Keratinocyte (primary cell): Measurements from ENCODE around the gene LMBR1. TPM values are rescaled to one million over a fixed set of nuclear protein-coding genes. Genes with fewer than 3 reads are reported as not detected.
"Not testable (repeated sequence)": the region's sequence is repeated elsewhere in the genome, so short reads cannot be mapped to it uniquely, and the experiment has no call there.

Source experiments
- DNase-seq: peaks from one replicate; pipeline ENCODE4 v3.0.0-alpha.2; 2011; ENCODE audit warnings: low read depth, missing footprints, low spot score
- FAIRE-seq: peaks from 2 replicates; lab custom pipeline; 2011; peaks lifted over from hg19 to GRCh38; lab: Jason Lieb, UNC
- H2AFZ ChIP-seq: 2 replicates; pipeline ENCODE4 v1.6.0; 2012; ENCODE audit warnings: low read length, control low read depth, inconsistent platforms; ENCODE audit not compliant: control insufficient read depth
- H3K27ac ChIP-seq: 2 replicates; pipeline ENCODE4 v1.5.1; 2011; ENCODE audit warnings: low read length; ENCODE audit not compliant: control insufficient read depth, insufficient read depth
- H3K27me3 ChIP-seq: 3 replicates; pipeline ENCODE4 v1.6.0; 2011; ENCODE audit warnings: low read length; ENCODE audit not compliant: control insufficient read depth, insufficient read depth; ENCODE audit errors: extremely low read depth
- H3K36me3 ChIP-seq, 2 experiments: 2 replicates in 1 of 2; 3 replicates in 1 of 2; pipeline ENCODE4 v1.5.1; 2011; ENCODE audit warnings: low read length in 2 of 2, mild to moderate bottlenecking in 1 of 2; ENCODE audit not compliant: control insufficient read depth in 2 of 2, insufficient read depth in 2 of 2; ENCODE audit errors: extremely low read depth in 1 of 2
- H3K4me1 ChIP-seq: 3 replicates; pipeline ENCODE4 v1.5.1; 2011; ENCODE audit warnings: low read length; ENCODE audit not compliant: control insufficient read depth, insufficient read depth; ENCODE audit errors: extremely low read depth
- H3K4me2 ChIP-seq: 3 replicates; pipeline ENCODE4 v1.6.0; 2011; ENCODE audit warnings: low read depth, low read length; ENCODE audit not compliant: control insufficient read depth, insufficient read depth; ENCODE audit errors: extremely low read depth
- H3K4me3 ChIP-seq, 3 experiments: fragments of 200-600 bp in 1 of 3; sonication (generic) in 1 of 3; 2 replicates in 2 of 3; 3 replicates in 1 of 3; pipeline ENCODE4 v1.5.1; 2011 to 2016; ENCODE audit warnings: low read length in 3 of 3, mild to moderate bottlenecking in 3 of 3, control low read depth in 2 of 3, inconsistent platforms in 1 of 3, low read depth in 1 of 3, mixed read lengths in 1 of 3, mixed run types in 1 of 3, moderate library complexity in 1 of 3; ENCODE audit not compliant: control insufficient read depth in 2 of 3, insufficient read depth in 2 of 3; ENCODE audit errors: extremely low read depth in 1 of 3
- H3K79me2 ChIP-seq: 2 replicates; pipeline ENCODE4 v1.6.0; 2012; ENCODE audit warnings: low read length; ENCODE audit not compliant: control insufficient read depth, insufficient read depth
- H3K9ac ChIP-seq: 3 replicates; pipeline ENCODE4 v1.6.0; 2011; ENCODE audit warnings: low read length; ENCODE audit not compliant: control insufficient read depth, insufficient read depth; ENCODE audit errors: extremely low read depth
- H3K9me1 ChIP-seq: 3 replicates; pipeline ENCODE4 v1.6.0; 2011; ENCODE audit warnings: low read length; ENCODE audit not compliant: control insufficient read depth, insufficient read depth; ENCODE audit errors: extremely low read depth
- H3K9me3 ChIP-seq: 2 replicates; pipeline ENCODE4 v1.5.1; 2012; ENCODE audit warnings: low read depth, low read length; ENCODE audit not compliant: control insufficient read depth
- H4K20me1 ChIP-seq: 3 replicates; pipeline ENCODE4 v1.6.0; 2011; ENCODE audit warnings: low read length; ENCODE audit not compliant: control insufficient read depth, insufficient read depth; ENCODE audit errors: extremely low read depth
- CTCF ChIP-seq, 3 experiments: IDR thresholded peaks in 1 of 3; conservative IDR thresholded peaks in 1 of 3; optimal IDR thresholded peaks in 1 of 3; 2 replicates in 2 of 3; 3 replicates in 1 of 3; pipeline versions ENCODE3 to v1.5.1; 2011; ENCODE audit warnings: low read length in 3 of 3, mild to moderate bottlenecking in 3 of 3, moderate library complexity in 2 of 3, control low read depth in 1 of 3, inconsistent platforms in 1 of 3; ENCODE audit not compliant: insufficient read depth in 2 of 3; ENCODE audit errors: extremely low read depth in 1 of 3
- EZH2 ChIP-seq: IDR thresholded peaks from one replicate; pipeline ENCODE4 v1.6.1; 2012; ENCODE audit warnings: inconsistent platforms, mild to moderate bottlenecking, low read length, moderate library complexity
- dilution Hi-C: fragments of 300-500 bp; cut with MboI; formaldehyde crosslinking; loops from one replicate; pipeline ENCODE4 v1.7.0; 2020; ENCODE audit warnings: low sequenced_read_pairs; ENCODE audit not compliant: extremely low pct_ligation_motif_present
- polyA plus RNA-seq, 5 experiments: library from polyadenylated mRNA; depleted of rRNA in 3 of 5; stranded (reverse) in 3 of 5; stranded (forward) in 1 of 5; unstranded in 1 of 5; fragments of >200 nt; gene quantifications; 1 replicate in 1 of 5; 2 replicates in 3 of 5; 3 replicates in 1 of 5; pipeline versions ENCODE4 v1.2.1 to v1.2.3, GENCODE V29; 2011 to 2012; ENCODE audit warnings: missing spikeins in 2 of 5, low read depth in 1 of 5, low replicate concordance in 1 of 5

The LMBR1 gene
- polyA plus RNA-seq, 1 donor (not counting 4 experiments of a cell fraction or from before 2014, with no cell fraction given), result 30.2 TPM

- peak overlapping the region; percentile 94 for H3K4me2 ChIP-seq
These were observed 253.3 kb downstream of the LMBR1 start for GRCh38 chr7:156639426-156640256.

DNA sequence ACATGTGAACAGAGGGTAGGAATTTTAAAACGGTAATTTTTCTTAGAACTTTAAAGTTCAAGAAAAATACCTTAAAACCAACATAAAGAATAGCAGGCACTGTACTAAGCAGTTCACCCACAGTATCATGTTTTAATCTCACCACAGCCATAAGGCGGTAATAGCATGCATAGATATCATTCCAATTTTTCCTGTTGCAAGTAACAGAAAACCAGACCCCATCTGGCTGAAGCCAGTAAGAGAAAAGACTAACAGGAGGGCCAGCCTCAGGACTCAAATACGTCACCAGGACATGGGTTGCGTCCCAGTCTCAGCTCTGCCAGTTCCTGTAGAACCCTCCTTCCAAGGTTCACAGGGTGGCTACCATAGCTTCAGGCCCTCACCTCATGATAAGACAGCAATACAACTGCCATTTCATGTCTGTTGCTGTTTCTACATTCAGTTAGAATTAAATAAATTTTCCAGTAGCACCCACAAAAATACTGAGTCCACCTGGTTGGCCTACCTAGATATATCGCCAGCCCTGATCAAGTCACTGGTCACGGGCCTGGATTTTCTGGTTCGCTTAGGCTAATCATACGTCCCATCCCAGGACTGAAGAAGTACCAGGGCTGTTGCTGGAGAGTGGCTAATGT is 254.4 kb downstream of the LMBR1 start:
- Histone ChIP-seq H3K79me2 (no peaks in the 10 kb centered on the region), H3K4me2 (no peak overlapping the region), H2AFZ (no peak overlapping the region), H3K9me3 (no peaks in the 10 kb centered on the region), H3K4me1 (peaks cover 3% of the 10 kb centered on the region), H4K20me1 (no peaks in the 10 kb centered on the region), H3K9me1 (no peaks in the 10 kb centered on the region), H3K27me3 (no peaks in the 10 kb centered on the region), H3K9ac (no peak overlapping the region), H3K4me3 (no peak overlapping the region), H3K27ac (no peak overlapping the region), H3K36me3 (no peaks in the 10 kb centered on the region)
- dilution Hi-C loops, result no loop called here
- no peak for TF ChIP-seq EZH2
- no peak for TF ChIP-seq CTCF (optimal IDR thresholded peaks at IDR 0.05 in 1 of 3, IDR thresholded peaks at IDR 0.05 in 1 of 3, conservative IDR thresholded peaks at IDR 0.05 in 1 of 3; ENCODE audit: extremely low read depth in 1 of 3, insufficient read depth in 2 of 3, low read length in 3 of 3)
- DNase-seq (no peak), FAIRE-seq (no peak)

More at GRCh38 chr7:156639426-156640256, 253.3 kb downstream of the LMBR1 start:
- H3K4me1 ChIP-seq, result peaks cover 3% of the 10 kb centered on the region
- H2AFZ ChIP-seq, result peak overlapping the region; percentile 62
- no peaks in the 10 kb centered on the region for H3K27me3 ChIP-seq
- FAIRE-seq (no peak), DNase-seq (no peak)
- H3K9me3 ChIP-seq, result no peaks in the 10 kb centered on the region
- H3K9me1 ChIP-seq, result no peaks in the 10 kb centered on the region
- dilution Hi-C loops, result no loop called here
- TF ChIP-seq EZH2 (no peak), CTCF (optimal IDR thresholded peaks at IDR 0.05 in 1 of 3, IDR thresholded peaks at IDR 0.05 in 1 of 3, conservative IDR thresholded peaks at IDR 0.05 in 1 of 3; ENCODE audit: extremely low read depth in 1 of 3, insufficient read depth in 2 of 3, low read length in 3 of 3) (no peak)
- H4K20me1 ChIP-seq, result no peaks in the 10 kb centered on the region
- H3K9ac ChIP-seq, result no peak overlapping the region
- no peaks in the 10 kb centered on the region for H3K36me3 ChIP-seq
- no peaks in the 10 kb centered on the region for H3K79me2 ChIP-seq
- no peak overlapping the region for H3K27ac ChIP-seq
- H3K4me3 ChIP-seq, result peak overlapping the region; percentile 53 to 63 (median 55)

DNA sequence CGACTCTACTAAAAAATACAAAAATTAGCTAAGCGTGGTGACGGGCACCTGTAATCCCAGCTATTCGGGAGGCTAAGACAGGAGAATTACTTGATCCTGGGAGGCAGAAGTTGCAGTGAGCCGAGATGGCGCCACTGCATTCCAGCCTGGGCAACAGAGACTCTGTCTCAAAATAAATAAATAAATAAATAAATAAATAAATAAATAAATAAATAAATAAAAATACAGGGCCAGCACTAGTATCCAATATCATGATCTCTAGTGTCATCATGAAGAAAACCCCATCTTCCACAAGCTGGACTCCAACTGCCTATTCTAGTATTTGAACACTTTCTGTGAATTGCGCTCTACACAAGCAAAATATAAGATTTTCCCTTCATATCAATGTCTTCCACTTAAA is 255.9 kb downstream of the LMBR1 start:
- H3K9me1 ChIP-seq, FAIRE-seq, H2AFZ ChIP-seq, H3K4me1 ChIP-seq, H3K79me2 ChIP-seq, H3K9ac ChIP-seq, dilution Hi-C loops, H3K4me3 ChIP-seq, H3K27ac ChIP-seq, H3K27me3 ChIP-seq, H4K20me1 ChIP-seq, H3K4me2 ChIP-seq, H3K36me3 ChIP-seq, H3K9me3 ChIP-seq, DNase-seq: not testable (repeated sequence)
